ENCODE measurements around the gene RNF169.
A peak's percentile ranks its signal among the peaks of the same experiment; 100 is the strongest.

The RNF169 gene, protein sequence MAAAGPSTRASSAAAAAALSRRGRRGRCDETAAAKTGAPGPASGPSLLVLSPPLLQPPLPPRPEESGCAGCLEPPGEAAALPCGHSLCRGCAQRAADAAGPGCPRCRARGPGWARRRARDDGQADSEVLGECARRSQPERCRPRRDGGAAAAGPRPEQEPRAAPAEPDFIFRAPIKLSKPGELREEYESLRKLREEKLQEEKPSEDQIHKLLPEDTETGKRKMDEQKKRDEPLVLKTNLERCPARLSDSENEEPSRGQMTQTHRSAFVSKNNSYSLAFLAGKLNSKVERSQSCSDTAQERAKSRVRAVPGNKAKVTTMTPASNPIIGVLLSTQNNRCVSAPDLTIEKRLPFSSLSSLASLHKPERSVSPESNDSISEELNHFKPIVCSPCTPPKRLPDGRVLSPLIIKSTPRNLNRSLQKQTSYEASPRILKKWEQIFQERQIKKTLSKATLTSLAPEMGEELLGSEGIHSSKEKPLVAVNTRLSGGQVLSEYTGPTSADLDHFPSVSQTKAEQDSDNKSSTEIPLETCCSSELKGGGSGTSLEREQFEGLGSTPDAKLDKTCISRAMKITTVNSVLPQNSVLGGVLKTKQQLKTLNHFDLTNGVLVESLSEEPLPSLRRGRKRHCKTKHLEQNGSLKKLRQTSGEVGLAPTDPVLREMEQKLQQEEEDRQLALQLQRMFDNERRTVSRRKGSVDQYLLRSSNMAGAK

DNA sequence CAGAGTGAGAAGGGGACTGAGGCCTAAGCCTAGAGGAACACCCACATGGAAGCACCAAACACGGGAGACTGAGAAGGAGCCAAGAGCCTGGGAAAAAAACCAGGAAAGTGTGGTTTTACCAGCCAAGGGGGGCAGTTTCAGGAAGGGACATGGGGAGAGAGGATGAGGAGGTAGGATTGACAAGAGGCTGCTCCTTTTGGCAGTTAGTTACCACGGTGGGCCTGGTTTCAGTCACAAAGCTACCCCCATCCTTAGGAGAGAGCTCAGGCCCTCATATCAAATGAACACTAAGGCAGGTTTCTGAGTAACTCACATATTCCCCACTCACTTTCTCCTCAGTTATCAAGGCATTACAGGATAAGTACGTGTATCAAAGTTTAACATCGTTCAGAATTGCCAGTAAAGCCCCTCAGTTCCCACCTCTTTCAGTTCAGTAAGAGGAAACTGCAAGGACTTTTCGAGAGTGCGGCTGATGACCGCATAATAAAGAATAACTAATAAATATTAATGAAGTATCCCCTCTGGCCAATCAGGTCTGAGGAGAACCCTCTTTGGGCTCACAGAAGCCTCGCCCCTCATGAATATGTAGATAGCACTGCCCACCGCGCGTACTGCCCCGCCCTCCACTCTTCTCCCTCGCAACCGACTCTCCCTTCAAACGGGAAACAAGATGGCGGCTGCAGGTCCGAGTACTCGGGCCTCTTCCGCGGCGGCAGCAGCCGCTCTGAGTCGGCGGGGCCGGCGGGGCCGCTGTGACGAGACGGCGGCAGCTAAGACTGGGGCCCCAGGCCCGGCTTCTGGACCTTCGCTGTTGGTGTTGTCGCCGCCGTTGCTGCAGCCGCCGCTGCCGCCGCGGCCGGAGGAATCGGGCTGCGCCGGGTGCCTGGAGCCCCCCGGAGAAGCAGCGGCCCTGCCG is at the start of gene RNF169:
Gene RNF169, plus strand, starts transcription at position 639 of the 916 bp plus-strand sequence. Its CDS starts 32 bp downstream, at position 671.
- peak; percentile 99 for DNase-seq (ENCODE audit: low spot score)
- TF ChIP-seq CTCF (IDR thresholded peaks at IDR 0.05; ENCODE audit: extremely low read depth, missing control alignments) = no peak

GRCh38 chr11:74699615-74700396 is 48.8 kb upstream of the RNF169 start:
- no peak for TF ChIP-seq CTCF (IDR thresholded peaks at IDR 0.05; ENCODE audit: extremely low read depth, missing control alignments)
- no peak for DNase-seq (ENCODE audit: low spot score)

DNA sequence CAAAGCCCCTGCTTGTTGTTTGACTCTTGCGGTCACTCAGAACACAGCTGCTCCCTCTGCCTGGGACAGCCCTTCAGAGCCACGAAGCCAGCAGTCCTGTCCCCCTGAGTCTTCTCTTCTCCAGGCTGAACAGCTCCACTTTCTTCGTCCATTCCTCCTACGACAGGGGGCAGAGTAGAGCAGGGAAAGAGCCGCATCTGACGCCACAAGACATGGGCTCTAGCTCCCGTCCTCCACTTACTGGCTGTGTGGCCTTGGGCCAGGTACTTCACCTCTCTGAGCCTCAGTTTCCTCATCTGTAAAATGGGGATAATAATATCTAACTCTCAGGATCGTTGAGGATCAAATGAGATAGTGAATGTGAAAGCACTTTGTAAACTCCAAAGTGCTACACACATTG is 47.3 kb upstream of the RNF169 start:
- no peak for TF ChIP-seq CTCF (IDR thresholded peaks at IDR 0.05; ENCODE audit: extremely low read depth, missing control alignments)

GRCh38 chr11:74702383-74703007 is 46.2 kb upstream of the RNF169 start:
- TF ChIP-seq CTCF (IDR thresholded peaks at IDR 0.05; ENCODE audit: extremely low read depth, missing control alignments) = peak; percentile 90
- peak; percentile 79 for DNase-seq (ENCODE audit: low spot score)

More for the DNA sequence above, 47.3 kb upstream of the RNF169 start:
- DNase-seq (ENCODE audit: low spot score) = no peak

DNA sequence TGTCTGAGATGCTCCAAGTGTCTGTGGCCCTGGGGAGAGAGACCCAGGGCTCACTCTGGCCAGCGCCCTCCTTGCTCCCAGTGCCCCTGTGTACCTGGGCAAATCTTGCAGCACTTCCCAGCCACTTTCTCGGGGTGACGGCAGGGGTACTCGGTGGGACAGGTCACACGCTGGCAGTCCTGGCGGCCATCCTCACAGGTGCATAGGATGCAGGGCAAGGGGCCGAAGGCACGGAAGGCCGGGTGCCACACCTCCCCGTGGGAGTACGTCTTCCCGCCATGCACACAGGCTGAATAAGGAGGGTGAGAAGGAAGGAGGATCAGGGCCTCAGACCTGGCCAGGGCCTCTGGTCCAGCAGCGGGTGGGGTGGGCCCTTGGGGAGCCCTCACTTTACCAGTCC is 45.4 kb upstream of the RNF169 start:
- DNase-seq (ENCODE audit: low spot score) = no peak
- no peak for TF ChIP-seq CTCF (IDR thresholded peaks at IDR 0.05; ENCODE audit: extremely low read depth, missing control alignments)

DNA sequence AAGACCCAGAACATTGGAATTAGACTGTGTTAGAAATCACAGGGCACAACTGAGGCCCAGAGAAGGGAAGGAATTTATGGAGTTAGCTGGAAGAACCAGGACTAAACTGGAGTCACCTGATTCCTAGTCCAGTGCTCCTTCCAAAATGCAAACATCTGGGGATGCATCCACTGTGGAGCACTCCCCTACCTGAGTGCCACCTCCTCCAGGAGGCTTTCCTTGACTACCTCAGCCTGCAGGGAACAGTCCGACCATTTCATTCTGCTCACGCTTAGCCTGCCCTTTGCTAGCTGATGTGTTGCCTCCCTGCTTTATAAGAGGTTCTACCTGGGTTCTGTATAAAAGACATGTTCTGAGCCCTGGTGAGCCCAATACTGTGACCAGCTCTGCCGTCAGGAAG is 41.5 kb upstream of the RNF169 start:
- no peak for DNase-seq (ENCODE audit: low spot score)
- no peak for TF ChIP-seq CTCF (IDR thresholded peaks at IDR 0.05; ENCODE audit: extremely low read depth, missing control alignments)
